GM13976 (cell line): Measurements from ENCODE around the gene ATF7.

Source experiments
- DNase-seq: peaks from one replicate; pipeline ENCODE4 v3.0.0; 2012; ENCODE audit warnings: low spot score
- CTCF ChIP-seq: IDR thresholded peaks from 2 replicates; pipeline ENCODE4 v1.5.1; 2012; ENCODE audit warnings: borderline replicate concordance, mild to moderate bottlenecking; ENCODE audit not compliant: insufficient read depth; ENCODE audit errors: extremely low read depth, missing control alignments, control extremely low read depth
- in situ Hi-C: fragments of 300-500 bp; cut with MboI; formaldehyde crosslinking; loops from one replicate; pipeline ENCODE4 v1.12.0; 2022; ENCODE audit warnings: low sequenced_read_pairs, mixed read lengths, inconsistent platforms; ENCODE audit not compliant: unreplicated experiment

The ATF7 gene

GRCh38 chr12:53474077-53474476, 152.1 kb downstream of the ATF7 start:
- no peak for TF ChIP-seq CTCF
- in situ Hi-C loops = no loop called here

GRCh38 chr12:53472056-53472582, 154.1 kb downstream of the ATF7 start:
- no peak for TF ChIP-seq CTCF
- in situ Hi-C loops = no loop called here
- no peak for DNase-seq

More at GRCh38 chr12:53474077-53474476, 152.1 kb downstream of the ATF7 start:
- DNase-seq = no peak

GRCh38 chr12:53468282-53468681, 157.9 kb downstream of the ATF7 start:
- DNase-seq = no peak
- in situ Hi-C loops = no loop called here
- no peak for TF ChIP-seq CTCF

GRCh38 chr12:53467880-53468279, 158.3 kb downstream of the ATF7 start:
- no peak for DNase-seq
- in situ Hi-C loops = no loop called here

GRCh38 chr12:53467082-53467481, 159.1 kb downstream of the ATF7 start:
- in situ Hi-C loops = no loop called here
- TF ChIP-seq CTCF = no peak
- DNase-seq = no peak

More at GRCh38 chr12:53467880-53468279, 158.3 kb downstream of the ATF7 start:
- TF ChIP-seq CTCF = no peak

GRCh38 chr12:53466640-53467039, 159.5 kb downstream of the ATF7 start:
- TF ChIP-seq CTCF = no peak
- in situ Hi-C loops = no loop called here

More at GRCh38 chr12:53466640-53467039, 159.5 kb downstream of the ATF7 start:
- no peak for DNase-seq
